HG02885 (cell line): ENCODE results near the gene ASPHD2.

Experiments used
- ATAC-seq: cut with Tn5 transposase; IDR thresholded peaks from one replicate; pipeline ENCODE4 v1.9.1; 2021; ENCODE audit warnings: mild to moderate bottlenecking; ENCODE audit not compliant: unreplicated experiment, poor library complexity

The ASPHD2 gene

DNA sequence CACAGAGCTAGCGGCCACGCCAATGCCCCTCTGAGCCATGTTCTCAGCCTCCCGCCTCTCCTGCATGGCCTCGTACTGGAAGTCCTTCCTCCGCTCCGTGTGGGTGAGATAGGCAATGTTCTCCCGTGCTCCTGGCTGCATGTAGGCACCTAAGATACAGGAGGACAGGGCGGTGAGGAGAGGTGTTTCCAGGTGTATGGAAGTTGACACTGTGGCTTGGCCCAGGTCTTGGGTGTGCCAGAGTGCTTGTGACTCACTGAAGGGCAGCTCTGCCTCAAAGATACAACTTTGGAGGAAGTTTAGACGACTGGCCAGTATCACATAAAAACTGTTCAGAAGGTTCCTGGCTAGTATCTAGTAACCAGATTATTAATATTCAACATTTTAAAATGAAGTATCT is 63.2 kb downstream of the ASPHD2 start:
- no peak for ATAC-seq

DNA sequence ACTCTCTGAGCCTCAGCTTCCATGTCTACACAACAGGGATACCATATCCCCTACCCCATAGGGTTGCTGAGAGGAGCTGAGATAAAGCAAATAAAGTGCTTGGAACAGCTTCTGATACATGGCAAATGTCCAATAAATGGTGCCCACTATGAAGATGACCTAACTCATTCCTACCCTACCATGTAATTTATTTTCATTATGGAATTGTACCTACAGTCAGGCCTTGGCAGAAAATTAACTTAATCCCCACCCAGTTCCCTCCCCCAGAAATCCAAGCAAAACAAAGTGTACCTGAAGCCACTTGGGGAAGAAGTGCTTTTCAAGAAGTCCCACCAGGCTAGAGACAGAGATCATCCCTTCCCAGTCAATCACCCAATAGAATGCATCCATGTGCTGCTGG is 65.4 kb downstream of the ASPHD2 start:
- no peak for ATAC-seq
